UCSD-AML1 (cell line): ENCODE results near the gene ASXL1.
"Not testable (repeated sequence)": the region's sequence is repeated elsewhere in the genome, so short reads cannot be mapped to it uniquely, and the experiment has no call there.

Source experiments
- DNase-seq: peaks from one replicate; lab custom pipeline; 2025; ENCODE audit not compliant: unreplicated experiment; lab: John Stamatoyannopoulos, UW

Gene ASXL1

DNA sequence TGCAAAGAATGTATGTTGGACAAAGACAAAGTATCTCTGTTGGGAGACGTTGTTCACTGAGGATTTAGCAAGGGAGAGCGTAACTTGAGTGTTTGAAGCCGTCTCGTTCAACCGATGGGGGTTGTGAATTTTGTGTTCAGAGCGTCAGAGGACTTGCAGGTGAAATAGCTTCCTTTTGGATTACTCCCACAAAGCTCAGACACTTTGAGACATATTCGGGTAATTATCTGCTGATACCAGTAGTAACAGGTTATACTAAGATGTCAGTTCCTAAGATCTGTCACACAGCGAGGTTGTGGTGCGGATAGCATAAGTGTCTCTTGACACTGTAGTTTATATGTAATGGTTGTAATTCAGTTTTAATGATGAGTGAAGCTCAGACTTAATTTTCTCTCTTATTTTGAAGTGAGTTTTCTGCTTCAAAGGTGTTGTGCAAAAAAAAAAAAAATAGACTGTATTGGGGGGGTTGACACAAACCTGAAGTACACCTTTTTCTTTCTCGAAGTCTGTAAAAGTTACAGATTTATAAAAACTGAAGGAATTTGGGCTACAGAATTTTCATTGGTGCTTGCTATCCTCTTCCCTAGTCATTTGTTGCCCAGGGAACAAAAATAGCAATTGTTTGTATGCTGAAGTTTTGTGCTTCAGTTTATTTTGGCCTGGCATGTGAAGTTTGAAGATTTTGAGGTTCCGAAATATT is 1.7 kb downstream of the ASXL1 start:
- no peak for DNase-seq

DNA sequence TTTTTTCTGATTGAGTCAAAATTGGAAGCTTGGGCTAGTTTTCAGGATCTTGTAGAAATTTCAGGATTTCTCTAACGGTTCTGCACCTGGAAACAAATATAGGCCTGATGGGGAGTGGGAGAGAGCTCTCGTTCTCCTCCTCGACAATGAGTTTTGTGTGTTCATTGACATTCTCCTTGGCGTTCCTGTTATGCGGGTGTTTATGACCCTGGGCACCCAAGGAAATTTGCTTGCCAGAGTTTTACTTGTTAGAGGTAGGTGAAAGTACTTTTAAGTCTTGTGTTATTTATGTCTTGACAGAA is 2.2 kb downstream of the ASXL1 start:
- DNase-seq = no peak

DNA sequence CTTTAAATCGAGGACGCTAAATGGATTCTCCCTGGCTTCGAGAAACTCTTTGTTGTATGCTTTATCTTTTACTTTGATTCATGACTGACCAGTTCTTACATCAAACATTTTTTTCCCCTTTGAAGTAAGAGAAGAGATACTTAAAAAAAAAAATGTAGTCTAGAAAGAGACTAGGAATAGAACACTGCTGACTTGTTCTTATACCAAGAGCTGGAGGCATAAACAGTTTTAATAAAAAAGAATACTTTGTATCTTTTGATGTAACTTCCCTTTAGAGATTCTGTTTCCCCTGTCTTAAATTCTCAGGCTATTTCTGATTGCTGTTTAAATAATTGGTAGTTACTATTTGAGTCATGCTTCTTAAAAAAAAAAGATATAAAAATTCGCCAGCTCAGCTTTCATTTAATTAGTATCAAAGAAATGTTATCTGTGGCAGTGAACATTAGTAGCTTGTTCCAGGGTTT is 4.8 kb downstream of the ASXL1 start:
- no peak for DNase-seq

GRCh38 chr20:32363492-32363891 is 5.4 kb downstream of the ASXL1 start:
- no peak for DNase-seq

GRCh38 chr20:32364554-32365208 is 6.5 kb downstream of the ASXL1 start:
- DNase-seq = no peak

- no peak for DNase-seq
Measured at GRCh38 chr20:32365564-32365963, 7.4 kb downstream of the ASXL1 start.

GRCh38 chr20:32366380-32366779 is 8.2 kb downstream of the ASXL1 start:
- no peak for DNase-seq

DNA sequence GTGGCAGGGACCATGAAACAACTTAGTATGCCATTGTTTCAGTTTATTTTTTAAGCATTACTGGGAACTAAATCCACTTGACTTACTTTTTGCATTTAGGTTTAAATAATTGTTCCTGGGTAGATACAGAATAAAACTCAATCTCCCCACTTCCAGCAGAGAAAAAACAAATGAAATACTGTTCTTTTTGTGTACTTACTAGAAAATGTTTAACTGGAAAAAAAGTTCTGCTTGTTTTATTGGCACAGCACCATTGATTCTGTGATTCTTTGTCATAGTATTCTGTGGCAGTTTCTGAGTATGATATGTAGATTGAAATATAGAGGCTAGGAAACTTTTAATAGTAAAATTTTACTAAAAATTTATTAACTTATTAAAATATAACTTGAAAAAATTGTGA is 10.2 kb downstream of the ASXL1 start:
- DNase-seq = no peak

GRCh38 chr20:32368925-32369324 is 10.8 kb downstream of the ASXL1 start:
- DNase-seq = no peak

- DNase-seq = no peak
Measured at GRCh38 chr20:32370897-32371296, 12.8 kb downstream of the ASXL1 start.

GRCh38 chr20:32378461-32378860 is 20.3 kb downstream of the ASXL1 start:
- DNase-seq = no peak

GRCh38 chr20:32380037-32380436 is 21.9 kb downstream of the ASXL1 start:
- not testable (repeated sequence) for DNase-seq

GRCh38 chr20:32380745-32381144 is 22.6 kb downstream of the ASXL1 start:
- no peak for DNase-seq

- DNase-seq = no peak
Measured at GRCh38 chr20:32382102-32382950, 24.2 kb downstream of the ASXL1 start.

- not testable (repeated sequence) for DNase-seq
Measured at GRCh38 chr20:32383441-32383840, 25.3 kb downstream of the ASXL1 start.

DNA sequence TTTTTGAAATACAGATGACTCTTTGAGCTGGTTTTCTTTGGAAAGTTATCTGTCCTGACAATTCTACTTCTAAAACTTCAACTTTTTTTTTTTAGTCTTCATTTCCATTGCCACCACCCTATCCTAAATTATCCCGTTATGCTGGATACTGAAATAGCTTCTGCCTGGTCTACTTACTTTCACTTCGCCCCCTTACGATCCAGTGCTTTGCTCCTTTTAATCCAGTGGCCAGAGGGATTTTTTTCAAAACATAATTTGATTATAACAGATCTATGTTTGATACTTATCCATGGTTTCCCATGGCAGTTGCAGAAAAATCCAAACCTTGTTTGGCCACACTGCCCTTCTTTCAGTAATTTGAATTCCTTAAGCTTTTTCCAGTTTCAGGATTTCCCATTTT is 27.4 kb downstream of the ASXL1 start:
- no peak for DNase-seq

DNA sequence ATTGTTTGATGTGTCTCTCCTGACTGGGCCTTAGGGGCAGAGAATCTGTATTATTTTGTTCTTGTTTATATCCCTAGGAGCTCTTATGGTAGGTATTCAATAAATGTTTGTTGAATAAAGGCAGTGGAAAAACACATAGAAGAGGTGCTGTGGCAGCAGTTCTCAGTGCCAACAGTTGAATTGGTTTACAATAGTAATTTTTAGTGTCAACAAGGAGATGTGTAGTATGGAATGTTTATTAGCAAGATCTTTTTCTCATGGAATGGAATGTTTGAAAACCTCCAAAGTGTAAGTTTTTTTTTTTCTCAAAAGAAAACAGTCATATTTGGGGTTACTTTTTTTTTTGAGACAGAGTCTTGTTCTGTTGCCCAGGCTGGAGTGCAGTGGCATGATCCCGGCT is 28.0 kb downstream of the ASXL1 start:
- DNase-seq = no peak

DNA sequence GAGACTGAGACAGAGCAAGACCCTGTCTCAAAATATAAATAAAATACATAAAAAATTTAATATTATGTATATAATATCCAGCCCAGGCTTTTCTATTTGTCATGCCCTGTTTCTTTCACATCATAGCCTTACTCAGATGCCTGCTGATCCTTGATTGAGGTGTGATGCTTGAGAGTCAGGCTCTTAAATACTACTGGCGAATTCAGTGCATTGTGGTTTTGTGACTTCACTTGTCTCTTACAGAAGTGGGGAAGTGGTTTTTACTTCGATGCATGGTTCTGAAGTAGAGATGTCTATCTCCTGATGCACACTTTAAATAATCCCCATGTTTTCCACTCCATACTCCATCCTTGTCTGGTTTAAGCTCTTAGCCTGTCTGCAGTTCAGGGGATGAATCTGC is 29.1 kb downstream of the ASXL1 start:
- DNase-seq = no peak

DNA sequence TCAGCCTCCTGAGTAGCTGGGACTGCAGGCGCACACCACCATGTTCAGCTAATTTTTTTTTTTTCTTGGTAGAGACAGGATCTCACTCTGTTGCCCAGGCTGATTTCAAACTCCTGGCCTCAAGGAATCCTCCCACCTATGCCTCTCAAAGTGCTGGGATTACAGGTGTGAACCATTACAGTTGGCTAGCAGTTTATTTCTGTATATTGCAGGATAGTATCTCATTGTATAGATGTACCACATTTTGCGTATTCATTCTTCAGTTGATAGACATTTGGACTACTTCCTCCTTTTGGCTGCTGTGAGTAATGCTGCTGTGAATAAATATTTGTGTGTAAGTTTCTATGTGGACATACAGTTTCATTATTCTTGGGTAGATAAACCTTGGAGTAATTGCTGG is 32.9 kb downstream of the ASXL1 start:
- no peak for DNase-seq

GRCh38 chr20:32395066-32395465 is 36.9 kb downstream of the ASXL1 start:
- no peak for DNase-seq

DNA sequence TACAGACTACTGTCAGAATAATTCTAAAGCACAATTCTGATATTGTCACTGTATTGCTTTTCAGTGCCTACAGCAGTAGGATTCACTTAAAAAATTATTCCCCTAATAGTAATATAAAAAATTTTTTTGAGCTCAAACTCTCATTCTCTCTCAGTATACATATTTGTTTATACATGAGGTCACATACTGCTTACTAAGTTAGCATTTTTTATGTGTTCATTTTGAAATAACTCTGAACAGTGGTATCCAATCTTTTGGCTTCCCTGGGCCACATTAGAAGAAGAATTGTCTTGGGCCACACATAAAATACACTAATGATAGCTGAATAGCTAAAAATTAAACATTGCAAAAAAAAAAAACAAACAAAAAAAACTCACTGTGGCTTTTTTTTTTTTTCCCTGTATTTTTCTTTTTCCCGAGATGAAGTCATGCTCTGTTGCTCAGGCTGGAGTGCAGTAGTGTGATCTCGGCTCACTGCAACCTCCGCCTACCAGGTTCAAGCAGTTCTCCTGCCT is 38.6 kb downstream of the ASXL1 start:
- DNase-seq = no peak

GRCh38 chr20:32397567-32398084 is 39.5 kb downstream of the ASXL1 start:
- DNase-seq = no peak
